Chondrocyte (in vitro differentiated cells): ENCODE measurements around the gene CLPSL1. TPM values are rescaled to one million over a fixed set of nuclear protein-coding genes. Genes with fewer than 3 reads are reported as not detected.

Experiments
- DNase-seq: peaks from one replicate; pipeline ENCODE4 v3.0.0; 2021; ENCODE audit warnings: mixed read lengths, low spot score
- H3K27ac Mint-ChIP-seq: one replicate; pipeline ENCODE4 v1.8.0; 2021; ENCODE audit warnings: mild to moderate bottlenecking, moderate library complexity, mixed read lengths; ENCODE audit not compliant: unreplicated experiment
- H3K27me3 Mint-ChIP-seq: 2 replicates; pipeline ENCODE4 v1.8.0; 2021; ENCODE audit warnings: low read depth, mixed read lengths
- H3K36me3 Mint-ChIP-seq: 2 replicates; pipeline ENCODE4 v1.8.0; 2021; ENCODE audit warnings: low read depth, mixed read lengths
- H3K4me1 Mint-ChIP-seq: 2 replicates; pipeline ENCODE4 v1.8.0; 2021; ENCODE audit warnings: low read depth, mild to moderate bottlenecking, mixed read lengths
- H3K4me3 Mint-ChIP-seq: one replicate; pipeline ENCODE4 v1.8.0; 2021; ENCODE audit warnings: mild to moderate bottlenecking, moderate library complexity, mixed read lengths; ENCODE audit not compliant: unreplicated experiment
- H3K9me3 Mint-ChIP-seq: 2 replicates; pipeline ENCODE4 v1.8.0; 2021; ENCODE audit warnings: low read depth, mixed read lengths
- total RNA-seq: library from RNA; stranded (reverse); gene quantifications from 3 replicates; pipeline ENCODE4 v1.2.1, GENCODE V29; 2021
- TF ChIP-seq, protein P1 (sequence below): fragments of 200-600 bp; sonication (generic); IDR thresholded peaks from 2 replicates; pipeline ENCODE4 v1.5.0; 2021; ENCODE audit warnings: antibody characterized with exemption, mild to moderate bottlenecking, moderate library complexity

CLPSL1 gene
- total RNA-seq, 1 donor from 2014 or later = not detected

GRCh38 chr6:35759426-35759825, 21.4 kb upstream of the CLPSL1 start:
- Mint-ChIP-seq H3K4me3 (no peak overlapping the region), H3K4me1 (peaks cover 11% of the 10 kb centered on the region), H3K36me3 (peaks cover 2% of the 10 kb centered on the region), H3K27ac (no peak overlapping the region), H3K27me3 (peaks cover 32% of the 10 kb centered on the region), H3K9me3 (no peaks in the 10 kb centered on the region)
- TF ChIP-seq, protein P1, sequence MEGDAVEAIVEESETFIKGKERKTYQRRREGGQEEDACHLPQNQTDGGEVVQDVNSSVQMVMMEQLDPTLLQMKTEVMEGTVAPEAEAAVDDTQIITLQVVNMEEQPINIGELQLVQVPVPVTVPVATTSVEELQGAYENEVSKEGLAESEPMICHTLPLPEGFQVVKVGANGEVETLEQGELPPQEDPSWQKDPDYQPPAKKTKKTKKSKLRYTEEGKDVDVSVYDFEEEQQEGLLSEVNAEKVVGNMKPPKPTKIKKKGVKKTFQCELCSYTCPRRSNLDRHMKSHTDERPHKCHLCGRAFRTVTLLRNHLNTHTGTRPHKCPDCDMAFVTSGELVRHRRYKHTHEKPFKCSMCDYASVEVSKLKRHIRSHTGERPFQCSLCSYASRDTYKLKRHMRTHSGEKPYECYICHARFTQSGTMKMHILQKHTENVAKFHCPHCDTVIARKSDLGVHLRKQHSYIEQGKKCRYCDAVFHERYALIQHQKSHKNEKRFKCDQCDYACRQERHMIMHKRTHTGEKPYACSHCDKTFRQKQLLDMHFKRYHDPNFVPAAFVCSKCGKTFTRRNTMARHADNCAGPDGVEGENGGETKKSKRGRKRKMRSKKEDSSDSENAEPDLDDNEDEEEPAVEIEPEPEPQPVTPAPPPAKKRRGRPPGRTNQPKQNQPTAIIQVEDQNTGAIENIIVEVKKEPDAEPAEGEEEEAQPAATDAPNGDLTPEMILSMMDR = no peak
- no peak for DNase-seq

DNA sequence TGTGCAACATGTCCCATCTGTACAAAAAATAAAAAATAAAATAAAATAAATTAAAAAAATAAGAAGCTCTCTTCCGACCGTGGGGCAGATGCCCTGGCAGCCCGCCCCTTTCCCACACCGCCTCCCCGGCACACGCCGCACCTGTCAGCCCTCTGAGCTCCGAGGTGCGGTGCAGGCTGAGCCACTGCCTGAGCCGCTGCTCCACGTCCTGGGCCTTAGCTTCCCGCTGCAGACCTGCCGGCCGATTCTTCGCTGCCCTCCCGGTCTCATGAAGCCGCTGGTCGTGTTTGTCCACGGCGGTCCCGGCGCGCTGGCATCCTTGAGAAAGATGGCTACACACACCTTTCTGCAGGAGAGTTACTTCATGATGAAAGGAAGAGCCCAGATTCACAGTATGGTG, 15.1 kb upstream of the CLPSL1 start:
- Mint-ChIP-seq H3K9me3 (no peaks in the 10 kb centered on the region), H3K36me3 (peaks cover 2% of the 10 kb centered on the region), H3K27ac (no peak overlapping the region), H3K4me1 (peaks cover 7% of the 10 kb centered on the region), H3K4me3 (no peak overlapping the region), H3K27me3 (peaks cover 54% of the 10 kb centered on the region)
- TF ChIP-seq, protein P1 = no peak
- peak; percentile 78 for DNase-seq

DNA sequence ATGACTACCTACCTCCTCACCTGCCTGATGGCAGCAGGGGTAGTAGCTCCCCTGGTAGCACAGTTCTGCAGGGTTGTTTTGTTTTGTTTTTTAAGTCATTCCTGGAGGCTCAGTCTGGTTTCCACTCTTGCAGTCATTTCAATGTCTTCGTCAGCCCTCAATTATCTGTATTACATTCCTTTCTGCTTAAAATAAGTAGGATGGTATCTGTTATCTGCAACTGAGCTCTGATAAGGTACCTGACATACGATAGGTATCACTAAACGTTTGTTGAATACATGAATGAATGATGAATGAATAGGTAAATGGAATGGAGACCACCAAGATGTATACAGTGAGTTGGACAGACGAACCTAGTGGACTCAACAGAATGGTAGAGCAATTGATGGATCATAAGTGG, 11.6 kb upstream of the CLPSL1 start:
- TF ChIP-seq, protein P1 = no peak
- H3K9me3 Mint-ChIP-seq = no peaks in the 10 kb centered on the region
- no peak overlapping the region for H3K27ac Mint-ChIP-seq
- DNase-seq = no peak
- H3K36me3 Mint-ChIP-seq = no peaks in the 10 kb centered on the region
- peaks cover 40% of the 10 kb centered on the region for H3K27me3 Mint-ChIP-seq
- H3K4me3 Mint-ChIP-seq = no peak overlapping the region
- peaks cover 4% of the 10 kb centered on the region for H3K4me1 Mint-ChIP-seq

- Mint-ChIP-seq H3K9me3 (no peaks in the 10 kb centered on the region), H3K4me1 (peaks cover 4% of the 10 kb centered on the region), H3K27ac (no peak overlapping the region), H3K4me3 (no peak overlapping the region), H3K36me3 (no peaks in the 10 kb centered on the region), H3K27me3 (peaks cover 32% of the 10 kb centered on the region)
- peak; percentile 75 for DNase-seq
- TF ChIP-seq, protein P1 = no peak
Observed at GRCh38 chr6:35771343-35771627, 9.5 kb upstream of the CLPSL1 start.

- H3K9me3 Mint-ChIP-seq = no peaks in the 10 kb centered on the region
- H3K4me1 Mint-ChIP-seq = peaks cover 7% of the 10 kb centered on the region
- peaks cover 19% of the 10 kb centered on the region for H3K27me3 Mint-ChIP-seq
- peak; percentile 68 for DNase-seq
- no peak overlapping the region for H3K27ac Mint-ChIP-seq
- H3K36me3 Mint-ChIP-seq = no peaks in the 10 kb centered on the region
- no peak overlapping the region for H3K4me3 Mint-ChIP-seq
- TF ChIP-seq, protein P1 = no peak
Observed at GRCh38 chr6:35774116-35774794, 6.6 kb upstream of the CLPSL1 start.
